Measurements from ENCODE around the gene HELZ2.

HELZ2 gene

DNA sequence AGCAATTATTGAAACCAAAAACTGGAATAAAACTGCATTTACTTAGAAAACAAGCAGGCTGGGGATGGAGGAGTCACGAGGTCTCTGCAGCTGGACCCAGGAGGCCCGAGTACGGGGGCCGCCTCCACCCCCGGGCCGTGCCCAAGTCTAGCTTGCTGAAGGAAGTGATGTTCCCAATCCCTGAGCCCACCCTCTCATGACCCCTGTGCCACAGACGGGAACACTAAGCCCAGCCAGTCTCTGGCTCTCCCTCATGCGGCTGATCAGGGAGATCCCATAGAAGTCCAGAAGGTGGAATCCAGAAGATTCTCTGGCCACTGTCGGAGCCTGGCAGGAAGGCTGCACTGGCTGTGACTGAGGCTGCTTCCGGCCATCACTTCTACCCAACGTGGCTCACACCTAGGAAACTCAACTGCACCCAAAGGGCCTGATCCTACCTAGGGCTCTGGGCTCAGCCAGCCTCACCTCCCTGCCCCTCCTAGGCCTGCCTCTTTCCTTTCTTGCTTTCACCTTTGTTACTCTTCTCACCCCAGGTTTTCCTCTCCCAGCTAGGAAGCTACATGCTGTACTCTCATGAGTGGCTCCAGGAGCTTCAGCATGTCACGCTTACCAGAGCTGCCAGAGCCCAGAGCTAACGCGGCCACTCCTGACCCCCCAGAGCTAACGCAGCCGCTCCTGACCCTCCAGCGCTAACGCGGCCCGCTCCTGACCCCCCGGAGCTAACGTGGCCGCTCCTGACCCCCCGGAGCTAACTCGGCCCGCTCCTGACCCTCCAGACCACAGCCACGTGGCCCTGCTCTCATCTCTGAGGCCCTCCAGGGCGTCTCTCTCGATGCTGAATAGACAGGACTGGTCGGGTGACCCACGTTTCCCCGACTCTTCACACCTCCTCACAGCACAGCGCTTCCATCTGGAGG lies 24.7 kb upstream of the HELZ2 start:
- DNase-seq (ENCODE audit: low spot score), result no peak

DNA sequence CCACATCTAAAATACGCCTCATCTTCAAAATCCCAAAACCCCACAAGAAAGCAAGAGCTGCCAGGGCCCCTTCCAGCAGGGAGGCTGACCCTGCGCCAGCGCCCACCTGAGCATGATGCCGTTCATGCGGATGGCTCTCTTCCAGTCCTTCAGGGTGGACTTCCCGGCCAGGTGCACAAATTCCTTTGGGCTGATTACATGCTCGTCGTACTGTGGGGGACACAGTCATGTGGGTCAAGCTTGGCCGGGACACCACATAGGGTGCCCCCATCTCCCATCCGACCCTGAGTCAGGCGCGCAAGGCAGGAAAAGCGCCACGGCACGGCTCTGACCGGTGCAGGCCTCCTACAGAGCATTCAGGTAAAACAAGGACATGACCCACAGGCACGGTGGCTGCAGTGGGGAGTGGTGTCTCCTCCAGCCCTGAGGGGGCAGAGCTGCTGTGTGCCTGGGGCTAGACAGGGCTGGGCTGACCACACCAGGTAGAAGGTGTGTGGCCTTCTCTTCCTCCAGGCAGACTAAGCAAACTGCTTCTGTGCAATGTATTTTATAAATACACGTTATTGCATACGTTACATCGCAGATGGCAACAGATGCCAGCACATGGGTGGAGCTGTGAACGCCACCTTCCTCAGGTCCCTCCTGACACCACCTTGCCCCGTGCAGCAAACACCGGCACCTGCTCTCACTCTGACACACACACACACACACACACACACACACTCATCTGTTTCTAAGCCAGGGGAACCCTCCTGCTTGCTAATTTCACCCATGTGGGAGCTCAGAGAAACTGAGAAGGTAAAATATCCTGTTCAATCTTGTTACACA lies 23.8 kb upstream of the HELZ2 start:
- DNase-seq (ENCODE audit: low spot score), result no peak

DNA sequence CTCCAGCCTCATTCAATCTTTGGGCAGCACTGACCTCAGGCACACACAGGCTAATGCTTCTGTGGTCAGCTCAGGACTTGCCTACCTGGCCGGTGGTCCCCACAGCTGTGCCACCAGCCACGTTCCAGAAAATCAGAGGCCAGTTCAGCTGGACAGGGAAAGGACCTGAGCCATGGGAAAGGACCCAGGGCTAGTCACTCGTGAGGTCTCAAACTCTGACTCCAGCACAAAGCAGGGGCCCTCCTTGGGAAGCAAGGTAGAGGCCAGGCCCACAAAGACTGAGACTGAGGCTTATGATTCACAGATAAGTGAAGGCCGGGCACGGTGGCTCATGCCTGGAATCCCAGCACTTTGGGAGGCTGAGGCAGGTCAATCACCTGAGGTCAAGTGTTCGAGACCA lies 22.4 kb upstream of the HELZ2 start:
- no peak for DNase-seq (ENCODE audit: low spot score)

DNA sequence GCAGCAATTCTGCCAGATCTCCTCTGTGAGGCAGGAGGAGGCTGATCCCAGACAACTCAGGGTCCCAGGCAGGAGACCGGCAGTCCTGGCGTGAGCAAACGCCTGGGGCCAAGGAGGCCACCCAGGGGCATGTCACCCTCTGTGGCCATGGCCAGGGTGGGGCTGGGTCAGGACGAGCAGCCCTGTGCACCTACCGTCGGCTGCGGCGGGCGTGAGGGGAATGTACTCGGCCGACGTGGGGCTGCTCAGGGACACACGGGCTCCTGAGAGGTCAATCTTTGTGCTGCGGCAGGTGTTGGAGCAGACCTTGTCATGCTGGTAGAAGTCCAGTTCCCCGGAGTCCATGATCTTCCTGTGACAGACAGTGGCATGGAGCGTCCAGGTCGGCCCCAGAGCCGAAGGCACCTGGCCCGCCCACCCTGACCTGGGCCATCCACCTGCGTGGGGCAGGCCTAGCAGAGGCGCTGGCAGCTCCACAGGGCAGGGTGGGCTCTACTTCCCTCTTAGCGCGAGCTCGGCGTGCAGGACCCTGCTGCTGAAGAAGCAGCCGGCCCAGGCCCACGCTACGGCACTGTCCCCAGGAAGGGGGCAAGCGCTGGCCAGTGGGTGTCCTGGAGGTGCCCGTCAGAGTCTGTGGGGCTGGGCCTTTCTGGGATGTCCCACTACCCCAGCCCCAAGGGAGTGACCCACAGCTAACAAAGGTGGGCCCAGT lies 21.5 kb upstream of the HELZ2 start:
- no peak for DNase-seq (ENCODE audit: low spot score)

DNA sequence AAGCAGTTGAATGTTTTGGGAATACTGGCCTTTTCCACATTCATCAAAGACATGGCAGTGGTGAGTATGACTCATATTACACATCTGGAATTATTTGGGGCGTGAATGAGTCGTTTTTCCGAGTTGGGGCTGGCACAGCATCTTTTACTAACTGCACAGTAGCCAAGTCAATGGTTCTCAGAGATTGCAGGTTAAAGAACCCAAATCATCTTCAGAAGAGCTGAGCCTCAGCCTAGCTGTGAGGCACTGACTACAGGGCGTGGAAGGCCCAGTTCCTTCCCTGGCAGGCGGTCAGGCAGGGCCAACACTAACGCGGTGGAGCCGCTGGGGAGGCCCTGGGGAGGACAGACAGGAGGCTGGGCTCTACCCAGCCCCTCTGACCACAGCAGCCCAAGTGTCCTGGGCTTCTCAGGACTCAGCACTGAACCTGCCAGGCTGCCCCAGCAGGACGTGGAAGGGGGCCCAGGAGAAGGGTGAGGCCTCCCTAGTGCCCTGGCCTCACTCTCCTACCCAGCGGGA lies 20.1 kb upstream of the HELZ2 start:
- DNase-seq (ENCODE audit: low spot score), result peak; percentile 40

DNA sequence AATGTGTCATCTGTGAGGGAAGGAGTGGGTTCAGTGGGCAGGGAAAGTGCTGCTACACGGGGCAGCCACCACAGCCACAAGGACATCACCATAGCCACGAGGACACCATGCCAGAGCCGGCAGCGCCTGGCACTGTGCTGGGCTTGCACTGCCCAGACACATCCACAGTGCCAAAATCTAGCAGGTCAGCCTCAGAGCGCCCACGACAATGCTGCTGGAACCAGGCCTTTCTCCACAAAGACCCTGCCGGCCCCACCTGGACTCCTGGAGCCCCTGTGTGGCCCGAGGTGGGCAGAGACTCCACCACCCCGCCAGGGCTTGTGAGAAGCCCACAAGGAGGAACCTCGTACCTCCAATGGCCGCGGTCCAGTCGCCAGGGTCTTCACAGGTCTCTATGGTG lies 18.6 kb upstream of the HELZ2 start:
- no peak for DNase-seq (ENCODE audit: low spot score)

DNA sequence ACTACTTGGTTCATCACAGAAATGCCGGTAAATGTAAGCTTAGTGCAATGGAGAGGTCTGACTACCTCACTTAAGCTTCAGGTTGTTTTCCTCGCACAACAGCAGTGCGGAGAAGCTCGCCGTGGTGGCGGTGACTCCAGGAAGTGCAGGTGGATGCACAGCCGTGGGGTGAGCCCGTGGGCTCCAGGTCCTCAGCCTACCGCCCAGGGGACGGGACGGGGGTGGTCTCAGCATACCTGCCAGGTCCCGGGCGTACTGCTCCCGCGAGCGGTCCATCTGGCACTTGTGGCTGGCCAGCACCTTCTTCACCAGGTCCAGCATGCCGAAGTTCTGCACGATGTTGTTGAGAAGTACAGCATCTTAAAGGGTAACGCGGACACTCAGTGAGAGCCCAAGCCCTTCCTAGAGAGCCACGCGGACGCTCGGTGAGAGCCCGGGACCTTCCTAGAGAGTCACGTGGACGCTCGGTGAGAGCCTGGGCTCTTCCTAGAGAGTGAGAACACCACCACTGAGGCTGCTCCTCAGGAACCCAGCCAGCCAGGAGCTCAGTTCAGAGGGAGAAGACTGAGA lies 17.8 kb upstream of the HELZ2 start:
- no peak for DNase-seq (ENCODE audit: low spot score)

DNA sequence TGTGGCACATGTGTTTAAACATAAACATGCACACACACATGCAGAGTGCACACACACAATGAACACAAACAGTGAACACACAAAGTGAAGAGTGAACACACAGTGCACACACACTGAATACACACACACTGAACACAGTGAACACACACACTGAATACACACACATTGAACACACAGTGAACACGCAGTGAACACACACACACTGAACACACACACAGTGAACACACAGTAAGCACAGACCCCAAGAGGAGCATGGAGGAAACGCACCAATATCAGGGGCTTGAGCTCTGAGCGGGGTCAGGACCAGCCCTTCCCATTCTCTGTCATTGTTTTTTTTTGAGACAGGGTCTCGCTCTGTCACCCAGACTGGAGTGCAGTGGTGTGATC lies 17.1 kb upstream of the HELZ2 start:
- DNase-seq (ENCODE audit: low spot score), result no peak

DNA sequence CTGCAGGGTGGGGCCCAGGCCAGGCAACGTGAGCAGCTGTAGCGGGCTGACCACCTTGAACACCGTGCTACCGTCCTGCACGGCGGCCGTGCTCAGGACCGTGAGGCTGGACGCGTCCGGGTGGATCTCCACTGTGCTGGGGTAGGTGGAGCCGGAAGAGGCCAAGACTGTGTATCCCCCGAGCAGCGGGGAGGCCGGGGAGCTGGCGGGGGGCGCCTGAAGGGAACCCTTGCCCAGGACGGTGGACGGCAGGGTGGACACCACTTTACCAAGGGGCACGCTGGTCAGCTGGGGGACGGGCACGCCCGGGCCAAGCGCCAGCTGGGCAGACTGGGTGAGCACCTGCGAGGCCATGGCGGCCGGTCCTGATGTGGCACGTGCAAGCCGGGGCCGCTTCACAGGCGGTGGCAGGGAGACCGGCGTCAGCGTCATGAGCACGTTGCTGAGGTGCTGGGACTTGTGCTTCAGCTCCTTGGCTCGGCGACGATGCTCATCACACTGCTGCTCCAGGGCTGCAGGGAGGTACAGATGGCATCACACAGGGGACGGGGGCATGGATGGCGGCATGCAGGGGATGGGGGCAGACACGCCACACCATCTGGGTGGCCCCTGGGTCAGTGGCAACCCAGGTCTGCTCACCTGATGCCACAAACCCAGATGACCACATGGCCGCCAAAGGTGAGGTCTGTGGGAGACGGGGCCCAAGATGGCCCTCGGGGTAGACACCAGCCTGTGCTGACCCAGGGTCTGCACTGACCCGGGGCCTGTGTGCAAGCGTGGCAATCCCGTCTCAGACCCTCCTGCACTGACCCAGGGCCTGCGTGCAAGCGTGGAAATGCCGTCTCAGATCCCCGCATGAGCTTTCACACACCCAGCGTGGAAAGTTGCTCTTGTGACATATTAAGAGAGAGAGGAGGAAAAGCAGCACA lies 16.4 kb upstream of the HELZ2 start:
- no peak for DNase-seq (ENCODE audit: low spot score)

DNA sequence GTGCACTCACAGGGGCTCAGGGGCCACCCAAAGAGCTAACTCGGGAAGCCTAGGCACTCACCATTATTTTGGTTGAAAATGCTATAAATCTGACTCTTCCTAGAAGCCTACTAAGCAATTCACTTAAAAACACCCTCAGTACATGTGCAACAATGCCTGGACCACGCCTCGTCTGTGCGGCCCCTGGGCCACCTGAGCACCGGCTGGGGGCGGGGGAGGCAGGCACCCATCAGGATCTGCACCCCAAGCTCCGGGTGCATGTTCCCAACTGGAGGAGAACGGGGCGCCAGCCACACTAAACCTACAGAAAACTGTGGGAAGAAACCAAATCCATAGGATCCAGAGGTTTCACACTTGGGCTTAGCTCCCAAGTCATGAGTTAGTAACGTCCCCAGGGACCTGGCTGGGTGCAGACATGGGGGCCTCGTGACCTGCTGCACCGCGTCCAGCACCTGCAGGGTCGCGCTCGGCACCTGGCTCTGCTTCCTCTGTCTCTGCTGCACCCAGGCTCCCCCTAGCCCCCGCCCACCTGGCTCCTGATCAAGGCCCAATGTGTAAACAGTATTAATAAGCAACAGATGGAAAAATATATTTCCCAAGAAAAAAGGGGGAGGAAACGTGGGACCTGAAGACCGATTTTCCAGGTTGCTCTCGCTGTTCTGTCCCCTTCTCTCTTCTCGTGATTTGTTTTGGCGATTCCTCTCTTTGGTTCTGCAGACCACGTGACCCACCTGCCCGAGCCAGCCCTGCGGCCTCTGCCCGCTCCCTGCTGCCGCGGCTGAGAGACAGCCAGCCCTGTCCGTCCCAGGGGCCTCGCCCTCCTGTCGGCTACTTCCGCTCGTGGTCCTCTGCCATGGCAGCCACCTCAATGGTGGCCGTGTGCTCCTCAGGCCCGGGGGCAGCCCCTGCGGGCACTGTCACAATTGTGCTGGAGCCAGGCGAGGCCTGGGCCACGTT lies 15.5 kb upstream of the HELZ2 start:
- DNase-seq (ENCODE audit: low spot score), result no peak

DNA sequence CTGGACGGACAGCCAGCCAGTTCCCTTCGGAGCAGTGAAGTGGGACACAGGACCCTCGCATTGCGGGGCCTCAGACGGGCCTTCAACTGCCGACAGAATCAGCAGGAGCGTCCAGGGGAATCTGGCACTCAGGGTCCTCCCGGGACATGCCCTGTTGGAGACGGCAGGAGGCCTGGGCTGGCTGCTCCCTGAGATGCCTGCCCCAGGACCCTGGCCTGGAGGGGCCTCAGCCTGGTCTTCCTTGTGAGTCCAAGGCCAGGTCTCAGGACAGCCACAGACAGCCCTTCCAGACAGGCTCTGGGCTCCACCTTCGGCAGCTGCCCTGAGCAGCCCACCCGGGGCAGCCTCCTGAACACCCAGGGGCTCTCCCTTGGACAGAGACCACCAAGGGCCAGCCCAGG lies 14.6 kb upstream of the HELZ2 start:
- no peak for DNase-seq (ENCODE audit: low spot score)

DNA sequence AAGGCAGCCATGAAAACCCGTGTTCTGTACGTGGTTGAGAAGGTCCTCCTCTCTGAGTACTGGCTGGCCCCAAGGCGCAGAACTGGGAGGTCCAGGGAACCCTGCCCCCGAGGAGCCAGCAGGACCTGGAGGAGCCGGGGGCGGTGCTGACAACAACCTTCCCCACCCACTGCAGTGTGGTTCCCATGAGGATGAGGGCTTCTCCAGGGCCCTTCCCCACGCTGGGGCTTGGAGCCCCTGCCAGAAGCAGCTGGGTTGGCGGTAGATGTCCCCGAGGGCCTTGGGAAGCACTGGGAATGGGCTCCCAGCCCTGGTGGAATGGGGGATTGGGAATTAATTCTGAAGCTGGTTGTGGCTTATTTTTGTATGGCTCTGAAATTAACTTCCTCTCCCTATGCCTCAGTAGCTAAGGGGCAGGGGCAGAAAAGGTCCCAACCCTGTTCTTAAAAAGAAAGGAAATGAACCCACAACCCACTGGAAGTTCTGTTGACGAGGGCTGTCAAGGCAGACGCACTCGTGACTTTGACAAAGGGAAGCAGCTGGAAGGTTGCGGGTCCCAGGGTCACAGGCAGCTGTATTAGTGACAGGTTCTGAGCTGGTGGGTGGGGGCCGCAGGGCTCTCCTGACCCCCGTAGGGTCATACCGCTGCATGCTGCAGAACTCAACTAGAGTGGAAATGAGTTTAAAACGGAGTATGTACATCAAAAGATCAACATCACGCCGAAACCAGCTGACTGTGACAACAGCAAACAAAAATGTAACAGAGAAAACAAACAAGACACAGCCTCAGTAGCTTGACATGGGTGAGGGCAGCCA lies 13.9 kb upstream of the HELZ2 start:
- DNase-seq (ENCODE audit: low spot score), result no peak

DNA sequence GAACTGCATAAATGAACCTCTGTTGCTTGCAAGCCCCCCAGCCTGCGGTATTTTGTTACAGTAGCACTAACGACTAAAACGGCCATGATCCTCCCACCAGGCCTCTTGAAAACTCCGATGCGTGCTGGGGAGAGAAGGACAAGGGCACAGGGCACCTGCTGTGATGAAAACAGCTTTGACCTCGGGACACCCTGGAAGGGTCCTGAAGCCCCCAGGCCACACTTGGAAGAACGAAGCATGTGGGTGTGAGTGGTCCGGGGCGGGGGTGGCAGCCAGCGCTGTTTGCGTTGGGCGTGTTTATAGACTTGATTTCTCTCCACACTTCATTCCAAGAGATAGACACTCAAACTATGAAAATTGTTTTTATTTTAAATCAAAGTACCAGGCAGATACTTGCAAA lies 13.2 kb upstream of the HELZ2 start:
- no peak for DNase-seq (ENCODE audit: low spot score)

DNA sequence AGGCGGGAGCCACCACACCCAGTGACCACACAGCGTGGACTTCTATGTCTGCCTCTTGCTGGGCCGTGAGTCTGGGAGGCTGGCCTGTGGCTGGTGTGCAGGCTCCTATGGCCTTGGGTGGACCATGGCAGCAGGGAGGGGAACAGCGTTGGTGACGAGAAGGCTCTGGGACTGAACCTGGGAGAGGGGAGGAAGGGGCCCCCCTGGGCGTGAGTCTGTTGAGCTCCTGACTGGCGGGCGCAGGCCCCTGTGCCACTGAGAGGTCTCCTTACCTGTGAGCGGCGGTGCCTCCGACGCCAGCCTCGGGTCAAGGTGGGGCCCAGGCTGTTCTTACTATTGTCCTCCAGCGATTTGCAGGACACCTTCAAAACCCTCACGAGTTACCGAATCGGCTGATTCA lies 12.8 kb upstream of the HELZ2 start:
- no peak for DNase-seq (ENCODE audit: low spot score)

DNA sequence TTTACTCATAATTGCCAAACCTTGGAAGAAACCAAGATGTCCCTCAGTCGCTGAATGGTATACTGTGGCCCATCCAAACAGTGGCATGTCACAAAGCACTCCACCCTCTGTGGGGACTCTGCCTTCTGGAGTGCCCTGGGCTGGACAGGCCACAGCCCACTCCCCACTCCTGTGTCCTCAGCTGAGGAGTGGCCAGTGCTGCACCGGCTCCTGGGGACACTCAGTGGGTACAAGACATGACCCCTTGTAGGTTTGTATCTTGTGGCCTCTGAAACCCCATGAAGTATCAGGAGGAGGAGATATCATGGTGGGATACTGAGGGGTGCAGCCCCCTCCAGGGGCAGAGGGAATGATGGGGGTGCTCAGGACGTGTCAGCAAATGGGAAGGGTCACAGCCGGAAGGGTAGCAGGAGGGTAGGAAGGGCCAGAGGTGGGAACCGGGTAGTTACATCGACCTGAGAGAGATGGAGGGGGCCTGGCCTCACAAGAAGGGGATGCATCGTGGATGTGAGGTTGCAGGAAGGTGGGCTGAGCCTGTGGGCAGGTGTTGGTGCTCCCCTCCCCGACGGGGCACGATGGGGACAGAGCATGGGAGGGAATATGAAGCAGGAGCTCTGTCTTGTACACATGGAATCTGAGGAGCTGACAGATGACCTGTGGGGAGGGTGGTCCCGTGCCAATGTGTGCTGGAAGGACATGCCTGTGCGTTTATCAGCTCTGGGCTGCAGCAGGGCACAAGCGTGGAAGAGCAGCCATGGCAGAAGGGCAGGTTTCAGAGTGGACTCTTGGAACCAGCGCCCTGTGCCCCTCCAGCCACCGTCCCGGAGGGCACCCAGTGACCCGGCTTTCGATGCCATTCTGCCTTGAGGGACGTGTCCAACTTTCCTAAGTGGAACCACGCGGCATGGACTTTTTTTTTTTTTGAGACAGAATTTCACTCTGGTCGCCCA lies 11.9 kb upstream of the HELZ2 start:
- no peak for DNase-seq (ENCODE audit: low spot score)

DNA sequence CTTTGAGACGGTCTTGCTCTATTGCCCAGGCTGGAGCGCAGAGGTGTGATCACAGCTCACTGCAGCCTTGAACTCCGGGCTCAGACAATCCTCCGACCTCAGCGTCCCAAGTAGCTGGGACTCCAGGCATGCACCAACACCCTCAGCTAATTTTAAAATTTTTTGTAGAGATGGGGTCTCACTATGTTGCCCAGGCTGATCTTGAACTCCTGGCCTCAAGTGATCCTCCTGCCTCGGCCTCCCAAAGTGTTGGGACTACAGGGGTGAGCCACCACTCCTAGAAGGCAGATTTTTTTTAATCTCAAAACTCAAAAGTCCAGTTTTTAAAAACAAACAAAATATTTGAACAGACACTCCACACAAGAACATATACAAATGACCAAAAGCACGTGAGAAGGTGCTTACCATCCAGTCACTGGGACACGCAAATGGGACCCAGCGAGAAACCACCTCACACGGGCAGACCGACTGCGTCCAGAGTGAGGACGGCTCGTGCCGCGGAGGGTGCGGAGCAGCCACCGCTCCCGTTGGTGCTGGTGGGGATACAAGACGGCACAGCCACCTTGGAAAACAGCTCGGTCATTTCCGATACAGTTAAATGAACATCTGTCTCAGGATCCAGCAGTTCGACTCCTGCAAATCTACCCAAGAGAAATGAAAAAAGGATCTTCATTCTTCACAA lies 8.5 kb upstream of the HELZ2 start:
- DNase-seq (ENCODE audit: low spot score), result no peak

DNA sequence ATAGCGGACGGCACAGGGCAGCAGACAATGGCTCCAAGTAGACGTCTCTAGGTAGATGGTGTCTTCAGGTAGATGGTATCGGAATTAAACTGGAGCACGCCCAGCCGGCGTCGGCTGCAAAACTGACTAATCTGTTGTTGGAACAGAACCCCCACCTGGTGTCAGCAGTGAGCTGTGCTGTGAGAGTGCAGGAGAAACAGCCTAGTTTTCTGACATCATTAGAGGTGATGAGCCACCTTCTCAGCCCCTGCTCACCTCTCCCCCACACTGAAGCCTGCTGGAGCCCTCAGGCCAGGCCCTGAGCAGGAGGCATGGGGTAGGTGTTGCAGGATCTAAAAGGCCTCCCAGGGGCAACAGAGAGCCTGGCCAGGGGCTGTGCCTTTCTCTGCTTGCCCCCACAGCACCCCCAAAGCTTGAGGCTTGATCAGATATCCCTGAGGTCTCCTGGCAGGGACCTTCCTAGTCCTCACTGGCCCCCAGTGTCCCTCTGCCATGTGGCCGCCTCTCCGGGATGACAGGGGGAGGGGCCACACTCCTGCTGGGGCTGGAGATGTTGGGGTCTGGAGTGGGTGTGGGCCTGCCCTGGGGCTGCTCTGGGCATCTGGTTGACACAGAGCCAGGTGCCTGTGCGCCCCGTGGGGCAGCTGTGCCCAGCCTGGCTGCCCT lies 6.9 kb upstream of the HELZ2 start:
- peak; percentile 60 for DNase-seq (ENCODE audit: low spot score)

Measured in RKO (cell line).